DOHH2 (cell line): ENCODE data around the gene CTNNA2.

Experiments used
- CTCF ChIP-seq: fragments of 200-600 bp; sonication (generic); IDR thresholded peaks from one replicate; pipeline ENCODE4 v1.5.1; 2014; ENCODE audit warnings: antibody characterized with exemption, mild to moderate bottlenecking, low read depth, low read length; ENCODE audit not compliant: poor library complexity, severe bottlenecking
- EZH2phosphoT487 ChIP-seq: fragments of 200-600 bp; sonication (generic); IDR thresholded peaks from 2 replicates; pipeline ENCODE4 v1.6.1; 2017; ENCODE audit warnings: borderline replicate concordance, mild to moderate bottlenecking, antibody characterized with exemption, low read length, moderate library complexity, mixed read lengths

- no peak for TF ChIP-seq CTCF
- no peak for TF ChIP-seq EZH2phosphoT487
Measured at GRCh38 chr2:80080957-80081356, 568.1 kb downstream of the CTNNA2 start.
